GF-D8 (cell line): Measurements from ENCODE around the gene VWF.
A peak's percentile ranks its signal among the peaks of the same experiment; 100 is the strongest.
"Not testable (repeated sequence)": the region's sequence is repeated elsewhere in the genome, so short reads cannot be mapped to it uniquely, and the experiment has no call there.

ENCODE experiments used
- DNase-seq: peaks from one replicate; lab custom pipeline; 2025; lab: John Stamatoyannopoulos, UW

Gene VWF

GRCh38 chr12:6124411-6125309, at the start of gene VWF:
Gene VWF, minus strand, starts transcription at chr12:6124670. Its CDS starts 1,474 bp downstream, at chr12:6123196.
- no peak for DNase-seq

- DNase-seq = no peak
These were observed 48.4 kb upstream of the VWF start for GRCh38 chr12:6172862-6173261.

- no peak for DNase-seq
These were observed 47.6 kb upstream of the VWF start for GRCh38 chr12:6172086-6172485.

- DNase-seq = no peak
These were observed 47.0 kb upstream of the VWF start for GRCh38 chr12:6171409-6172015.

GRCh38 chr12:6167327-6168280, 43.1 kb upstream of the VWF start:
- peak; percentile 15 for DNase-seq

- no peak for DNase-seq
These were observed 42.3 kb upstream of the VWF start for GRCh38 chr12:6166808-6167207.

- no peak for DNase-seq
These were observed 40.9 kb upstream of the VWF start for GRCh38 chr12:6165395-6165794.

GRCh38 chr12:6163416-6164060, 39.1 kb upstream of the VWF start:
- DNase-seq = no peak

- no peak for DNase-seq
These were observed 36.8 kb upstream of the VWF start for GRCh38 chr12:6161124-6161882.

- DNase-seq = not testable (repeated sequence)
These were observed 35.7 kb upstream of the VWF start for GRCh38 chr12:6160049-6160649.

- not testable (repeated sequence) for DNase-seq
These were observed 34.9 kb upstream of the VWF start for GRCh38 chr12:6159166-6160011.

GRCh38 chr12:6158749-6159148, 34.3 kb upstream of the VWF start:
- no peak for DNase-seq

GRCh38 chr12:6158255-6158654, 33.8 kb upstream of the VWF start:
- no peak for DNase-seq

- no peak for DNase-seq
These were observed 33.0 kb upstream of the VWF start for GRCh38 chr12:6157482-6157881.

- DNase-seq = no peak
These were observed 30.4 kb upstream of the VWF start for GRCh38 chr12:6154730-6155459.

- not testable (repeated sequence) for DNase-seq
These were observed 24.3 kb upstream of the VWF start for GRCh38 chr12:6148722-6149121.

- DNase-seq = no peak
These were observed 23.6 kb upstream of the VWF start for GRCh38 chr12:6148061-6148460.

GRCh38 chr12:6146951-6147350, 22.5 kb upstream of the VWF start:
- DNase-seq = no peak

- no peak for DNase-seq
These were observed 22.0 kb upstream of the VWF start for GRCh38 chr12:6146509-6146908.
